ENCODE data around the gene KDM2B.

Gene KDM2B

DNA sequence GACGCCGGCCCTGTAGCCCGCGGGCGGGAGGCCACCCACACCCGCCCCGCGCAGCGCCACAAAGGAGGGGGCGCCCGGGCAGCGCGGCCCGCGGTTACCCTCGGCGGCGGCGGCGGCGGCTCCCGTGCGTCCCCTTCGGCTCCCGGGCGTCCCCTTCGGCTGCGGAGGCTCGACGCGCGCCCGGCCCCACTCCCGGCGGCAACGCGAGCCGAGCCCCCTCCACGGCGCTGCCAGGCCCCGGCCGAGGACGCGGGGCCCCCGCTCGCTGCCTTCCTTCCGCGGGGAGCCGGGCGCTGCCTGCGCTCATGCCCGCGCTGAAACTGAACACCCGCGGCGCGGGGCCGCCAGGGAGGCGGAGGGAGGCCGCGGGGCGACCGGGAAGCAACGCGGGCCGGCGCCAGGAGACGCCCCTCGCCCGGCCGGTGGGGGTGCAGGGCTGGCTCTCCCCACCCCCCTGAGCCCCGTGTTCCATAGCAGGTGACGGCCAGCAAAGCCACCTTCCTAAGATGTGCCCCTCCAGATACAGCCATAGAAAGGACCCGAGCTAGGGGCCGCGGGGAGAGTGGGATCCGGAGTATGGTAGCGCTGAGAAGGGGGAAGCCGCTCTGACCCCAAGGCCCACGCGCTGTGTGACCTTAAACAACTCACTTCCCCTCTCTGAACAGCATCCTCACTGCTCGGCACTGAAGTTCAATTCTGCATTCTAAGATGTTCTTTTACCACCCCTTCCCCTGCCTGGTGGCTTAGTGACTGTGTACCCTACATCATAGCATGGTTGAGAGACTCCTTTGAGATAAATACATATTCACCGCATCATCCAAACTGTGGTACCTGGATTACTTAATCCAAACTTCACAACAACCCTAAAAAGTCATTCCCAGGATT, 42.8 kb downstream of the KDM2B start:
- ATAC-seq (ENCODE audit: insufficient read depth, low read depth) (no peak), DNase-seq (no peak)
- no peak overlapping the region for H2AFZ ChIP-seq (ENCODE audit: low read depth, low read length)
- H3K27me3 ChIP-seq (ENCODE audit: insufficient read depth, low read length, poor library complexity), result no peaks in the 10 kb centered on the region
- TF ChIP-seq EZH2 (IDR thresholded peaks at IDR 0.05; ENCODE audit: borderline replicate concordance, low read depth, low read length, severe bottlenecking) (no peak), CTCF (IDR thresholded peaks at IDR 0.05; ENCODE audit: borderline replicate concordance, extremely low read depth, low read length, poor library complexity, severe bottlenecking) (no peak)
- no peaks in the 10 kb centered on the region for H3K4me1 ChIP-seq (ENCODE audit: insufficient read depth, low read length)
- peaks cover 44% of the 10 kb centered on the region for H3K36me3 ChIP-seq (ENCODE audit: insufficient read depth, low read length)
- H3K4me2 ChIP-seq (ENCODE audit: insufficient read depth, low read length), result no peak overlapping the region
- H3K9ac ChIP-seq (ENCODE audit: low read depth, low read length), result no peak overlapping the region
- H3K4me3 ChIP-seq (ENCODE audit: low read depth in 1 of 2, low read length in 2 of 2), result no peak overlapping the region
- no peak overlapping the region for H3K27ac ChIP-seq (ENCODE audit: low read length)
- peaks cover 18% of the 10 kb centered on the region for H3K79me2 ChIP-seq (ENCODE audit: insufficient read depth, low read length)
- no peaks in the 10 kb centered on the region for H3K9me3 ChIP-seq (ENCODE audit: insufficient read depth, low read length, severe bottlenecking)
- H4K20me1 ChIP-seq (ENCODE audit: insufficient read depth, low read length), result peaks cover 15% of the 10 kb centered on the region

GRCh38 chr12:121536899-121537813, 43.7 kb downstream of the KDM2B start:
- Histone ChIP-seq H3K9ac (ENCODE audit: low read depth, low read length) (no peak overlapping the region), H3K27ac (ENCODE audit: low read length) (no peak overlapping the region), H3K4me3 (ENCODE audit: low read depth in 1 of 2, low read length in 2 of 2) (no peak overlapping the region), H3K4me2 (ENCODE audit: insufficient read depth, low read length) (no peak overlapping the region), H4K20me1 (ENCODE audit: insufficient read depth, low read length) (peaks cover 15% of the 10 kb centered on the region), H2AFZ (ENCODE audit: low read depth, low read length) (no peak overlapping the region), H3K36me3 (ENCODE audit: insufficient read depth, low read length) (peaks cover 53% of the 10 kb centered on the region), H3K9me3 (ENCODE audit: insufficient read depth, low read length, severe bottlenecking) (no peaks in the 10 kb centered on the region), H3K79me2 (ENCODE audit: insufficient read depth, low read length) (peaks cover 18% of the 10 kb centered on the region), H3K4me1 (ENCODE audit: insufficient read depth, low read length) (no peaks in the 10 kb centered on the region), H3K27me3 (ENCODE audit: insufficient read depth, low read length, poor library complexity) (no peaks in the 10 kb centered on the region)
- no peak for DNase-seq
- ATAC-seq (ENCODE audit: insufficient read depth, low read depth), result no peak
- TF ChIP-seq CTCF (IDR thresholded peaks at IDR 0.05; ENCODE audit: borderline replicate concordance, extremely low read depth, low read length, poor library complexity, severe bottlenecking) (no peak), EZH2 (IDR thresholded peaks at IDR 0.05; ENCODE audit: borderline replicate concordance, low read depth, low read length, severe bottlenecking) (no peak)

DNA sequence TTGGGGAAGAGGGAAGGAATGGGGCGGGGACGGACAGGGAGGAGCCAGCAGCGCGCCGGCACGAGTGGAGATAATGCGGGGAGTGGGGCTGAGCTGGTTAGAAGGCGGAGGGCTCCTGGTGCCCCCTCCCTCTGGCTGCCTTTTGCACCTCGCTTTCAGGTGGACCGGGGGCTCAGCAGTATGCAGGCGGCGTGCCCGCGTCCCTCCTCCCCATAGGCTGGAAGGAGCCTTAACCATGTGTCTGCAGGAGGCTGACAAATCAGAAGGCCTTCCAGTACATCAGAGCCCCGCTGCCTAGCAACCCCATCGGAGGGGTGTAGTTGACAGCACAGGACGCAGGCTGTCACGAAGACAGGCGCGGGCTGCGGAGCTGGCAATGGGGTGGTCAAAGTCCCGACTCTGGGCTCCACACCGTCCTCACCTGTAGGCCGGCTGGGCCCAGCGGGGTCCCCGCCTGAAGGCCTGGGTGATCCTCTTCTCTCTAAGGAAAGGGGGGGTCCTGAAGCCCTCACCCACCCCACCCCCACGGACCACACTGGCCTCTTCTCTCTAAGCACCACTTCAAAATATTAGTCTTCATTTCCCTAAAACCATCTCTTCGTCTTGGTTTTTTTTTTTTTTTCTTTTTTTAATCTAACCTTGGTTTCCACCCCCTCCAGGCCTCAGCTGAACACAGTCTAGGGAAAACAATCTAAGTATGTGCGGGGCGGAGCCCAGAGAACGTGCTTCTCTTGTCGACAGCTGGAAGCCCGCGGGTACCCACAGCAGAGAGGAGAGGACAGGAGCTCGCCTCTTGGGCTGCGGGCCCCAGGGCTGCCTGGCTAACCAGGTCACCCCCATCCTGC, 44.5 kb downstream of the KDM2B start:
- ATAC-seq (ENCODE audit: insufficient read depth, low read depth) (no peak), DNase-seq (no peak)
- no peak overlapping the region for H3K4me3 ChIP-seq (ENCODE audit: low read depth in 1 of 2, low read length in 2 of 2)
- H2AFZ ChIP-seq (ENCODE audit: low read depth, low read length), result no peak overlapping the region
- no peak overlapping the region for H3K27ac ChIP-seq (ENCODE audit: low read length)
- peaks cover 18% of the 10 kb centered on the region for H3K79me2 ChIP-seq (ENCODE audit: insufficient read depth, low read length)
- H4K20me1 ChIP-seq (ENCODE audit: insufficient read depth, low read length), result peaks cover 20% of the 10 kb centered on the region
- peaks cover 59% of the 10 kb centered on the region for H3K36me3 ChIP-seq (ENCODE audit: insufficient read depth, low read length)
- TF ChIP-seq CTCF (IDR thresholded peaks at IDR 0.05; ENCODE audit: borderline replicate concordance, extremely low read depth, low read length, poor library complexity, severe bottlenecking) (no peak), EZH2 (IDR thresholded peaks at IDR 0.05; ENCODE audit: borderline replicate concordance, low read depth, low read length, severe bottlenecking) (no peak)
- no peaks in the 10 kb centered on the region for H3K27me3 ChIP-seq (ENCODE audit: insufficient read depth, low read length, poor library complexity)
- 0 out of 2 replicates have a peak, but pooled peaks cover 2% of the 10 kb centered on the region for H3K4me1 ChIP-seq (ENCODE audit: insufficient read depth, low read length)
- H3K4me2 ChIP-seq (ENCODE audit: insufficient read depth, low read length), result no peak overlapping the region
- H3K9me3 ChIP-seq (ENCODE audit: insufficient read depth, low read length, severe bottlenecking), result no peaks in the 10 kb centered on the region
- no peak overlapping the region for H3K9ac ChIP-seq (ENCODE audit: low read depth, low read length)
